HEK293 (cell line): ENCODE results near the gene HOXC11.
A peak's percentile ranks its signal among the peaks of the same experiment; 100 is the strongest.

Experiments used
- BCL11B ChIP-seq: fragments of 450-650 bp; formaldehyde crosslinking; IDR thresholded peaks from 2 replicates; pipeline ENCODE4 v1.5.1; 2016; ENCODE audit warnings: low read depth, missing biosample characterization, missing genetic modification characterization
- CTCF ChIP-seq: fragments of 450-650 bp; formaldehyde crosslinking; IDR thresholded peaks from 2 replicates; pipeline ENCODE4 v1.5.1; 2016; ENCODE audit warnings: missing biosample characterization, missing genetic modification characterization
- EGR2 ChIP-seq: fragments of 450-650 bp; formaldehyde crosslinking; IDR thresholded peaks from 2 replicates; pipeline ENCODE4 v1.5.1; 2016; ENCODE audit warnings: low read depth, missing biosample characterization, missing genetic modification characterization
- FEZF1 ChIP-seq: fragments of 450-650 bp; formaldehyde crosslinking; IDR thresholded peaks from 2 replicates; pipeline ENCODE4 v1.5.1; 2016; ENCODE audit warnings: missing biosample characterization, missing genetic modification characterization
- GFI1B ChIP-seq: fragments of 450-650 bp; formaldehyde crosslinking; IDR thresholded peaks from 2 replicates; pipeline ENCODE4 v1.5.1; 2016; ENCODE audit warnings: missing biosample characterization, missing genetic modification characterization
- GLIS1 ChIP-seq: fragments of 450-650 bp; formaldehyde crosslinking; IDR thresholded peaks from 2 replicates; pipeline ENCODE4 v1.5.1; 2016; ENCODE audit warnings: missing biosample characterization, missing genetic modification characterization
- GLIS2 ChIP-seq: fragments of 450-650 bp; formaldehyde crosslinking; IDR thresholded peaks from 2 replicates; pipeline ENCODE4 v1.5.1; 2016; ENCODE audit warnings: missing biosample characterization, missing genetic modification characterization
- KLF1 ChIP-seq: fragments of 450-650 bp; formaldehyde crosslinking; IDR thresholded peaks from 2 replicates; pipeline ENCODE4 v1.5.1; 2016; ENCODE audit warnings: missing biosample characterization, missing genetic modification characterization
- PATZ1 ChIP-seq: fragments of 450-650 bp; formaldehyde crosslinking; IDR thresholded peaks from 2 replicates; pipeline ENCODE4 v1.5.1; 2016; ENCODE audit warnings: missing biosample characterization, missing genetic modification characterization
- PRDM10 ChIP-seq: fragments of 450-650 bp; formaldehyde crosslinking; IDR thresholded peaks from 2 replicates; pipeline ENCODE4 v1.5.1; 2016; ENCODE audit warnings: missing biosample characterization, missing genetic modification characterization
- SP3 ChIP-seq: fragments of 450-650 bp; formaldehyde crosslinking; IDR thresholded peaks from 2 replicates; pipeline ENCODE4 v1.5.1; 2016; ENCODE audit warnings: missing biosample characterization, missing genetic modification characterization
- ZBTB11 ChIP-seq: fragments of 450-650 bp; formaldehyde crosslinking; conservative IDR thresholded peaks from 2 replicates; pipeline ENCODE4 v1.5.1; 2016; ENCODE audit warnings: low read depth, missing biosample characterization, missing genetic modification characterization
- ZBTB44 ChIP-seq: fragments of 450-650 bp; IDR thresholded peaks from 2 replicates; pipeline ENCODE4 v1.5.1; 2018; ENCODE audit warnings: missing biosample characterization, mild to moderate bottlenecking, missing genetic modification characterization
- ZFP41 ChIP-seq: fragments of 450-650 bp; formaldehyde crosslinking; IDR thresholded peaks from 2 replicates; pipeline ENCODE4 v1.5.1; 2016; ENCODE audit warnings: missing biosample characterization, missing genetic modification characterization, borderline replicate concordance
- ZNF140 ChIP-seq: fragments of 450-650 bp; formaldehyde crosslinking; IDR thresholded peaks from 2 replicates; pipeline ENCODE4 v1.5.1; 2016; ENCODE audit warnings: missing biosample characterization, missing genetic modification characterization
- ZNF19 ChIP-seq: fragments of 450-650 bp; formaldehyde crosslinking; IDR thresholded peaks from 2 replicates; pipeline ENCODE4; 2016; ENCODE audit warnings: missing biosample characterization, missing genetic modification characterization, low read depth
- ZNF335 ChIP-seq: fragments of 450-650 bp; formaldehyde crosslinking; conservative IDR thresholded peaks from 2 replicates; pipeline ENCODE4 v1.5.1; 2016; ENCODE audit warnings: missing biosample characterization, missing genetic modification characterization
- ZNF394 ChIP-seq: fragments of 450-650 bp; formaldehyde crosslinking; IDR thresholded peaks from 2 replicates; pipeline ENCODE4 v1.5.1; 2016; ENCODE audit warnings: missing biosample characterization, missing genetic modification characterization, mild to moderate bottlenecking, moderate library complexity, borderline replicate concordance
- ZNF423 ChIP-seq: fragments of 450-650 bp; formaldehyde crosslinking; IDR thresholded peaks from 2 replicates; pipeline ENCODE4 v1.5.1; 2016; ENCODE audit warnings: missing biosample characterization, missing genetic modification characterization
- ZNF560 ChIP-seq: fragments of 450-650 bp; formaldehyde crosslinking; IDR thresholded peaks from 2 replicates; pipeline ENCODE4 v1.5.1; 2017; ENCODE audit warnings: missing biosample characterization, missing genetic modification characterization, borderline replicate concordance
- ZNF624 ChIP-seq: fragments of 450-650 bp; formaldehyde crosslinking; IDR thresholded peaks from 2 replicates; pipeline ENCODE4 v1.5.1; 2017; ENCODE audit warnings: missing biosample characterization, missing genetic modification characterization
- ZNF76 ChIP-seq: fragments of 450-650 bp; formaldehyde crosslinking; IDR thresholded peaks from 2 replicates; pipeline ENCODE4; 2016; ENCODE audit warnings: low read depth, missing biosample characterization, missing genetic modification characterization, borderline replicate concordance
- ZNF776 ChIP-seq: fragments of 450-650 bp; formaldehyde crosslinking; IDR thresholded peaks from 2 replicates; pipeline ENCODE4 v1.5.0; 2017; ENCODE audit warnings: missing biosample characterization, missing genetic modification characterization, borderline replicate concordance
- TF ChIP-seq, protein P1 (sequence below): fragments of 450-650 bp; formaldehyde crosslinking; IDR thresholded peaks from 2 replicates; pipeline ENCODE4 v1.5.1; 2017; ENCODE audit warnings: missing biosample characterization, missing genetic modification characterization

Gene HOXC11

GRCh38 chr12:54005853-54006558, 33.1 kb downstream of the HOXC11 start (continued):
- peak; percentile 14; the same call in 1 of the 2 replicates for TF ChIP-seq ZBTB11 (tag by site-specific recombination)
- peak; percentile 41 for TF ChIP-seq PATZ1
- TF ChIP-seq ZNF624 (tag by site-specific recombination), result no peak
- TF ChIP-seq GFI1B (tag by site-specific recombination), result no peak
- peak; percentile 49; the same call in 1 of the 2 replicates for TF ChIP-seq PRDM10 (tag by site-specific recombination)
- 0 out of 2 replicates have a peak, but pooled peaks have one; percentile 33 for TF ChIP-seq ZNF423 (tag by site-specific recombination)
- peak; percentile 88 for TF ChIP-seq CTCF (tag by site-specific recombination)
- no peak for TF ChIP-seq ZFP41 (tag by site-specific recombination)
- 0 out of 2 replicates have a peak, but pooled peaks have one; percentile 18 for TF ChIP-seq KLF1 (tag by site-specific recombination)
- TF ChIP-seq GLIS2 (tag by site-specific recombination), result peak; percentile 35; the same call in 1 of the 2 replicates
- TF ChIP-seq ZNF335 (tag by site-specific recombination), result peak; percentile 76
- TF ChIP-seq ZNF560, result no peak
- peak; percentile 36; the same call in 1 of the 2 replicates for TF ChIP-seq ZNF394 (tag by site-specific recombination)
- 0 out of 2 replicates have a peak, but pooled peaks have one; percentile 16 for TF ChIP-seq ZNF76 (tag by site-specific recombination)
- TF ChIP-seq BCL11B (tag by site-specific recombination), result peak; percentile 91; the same call in 1 of the 2 replicates
- TF ChIP-seq FEZF1 (tag by site-specific recombination), result peak; percentile 59
- peak; percentile 14; the same call in 1 of the 2 replicates for TF ChIP-seq SP3 (tag by site-specific recombination)
- TF ChIP-seq EGR2 (tag by site-specific recombination), result no peak
- TF ChIP-seq, protein P1, sequence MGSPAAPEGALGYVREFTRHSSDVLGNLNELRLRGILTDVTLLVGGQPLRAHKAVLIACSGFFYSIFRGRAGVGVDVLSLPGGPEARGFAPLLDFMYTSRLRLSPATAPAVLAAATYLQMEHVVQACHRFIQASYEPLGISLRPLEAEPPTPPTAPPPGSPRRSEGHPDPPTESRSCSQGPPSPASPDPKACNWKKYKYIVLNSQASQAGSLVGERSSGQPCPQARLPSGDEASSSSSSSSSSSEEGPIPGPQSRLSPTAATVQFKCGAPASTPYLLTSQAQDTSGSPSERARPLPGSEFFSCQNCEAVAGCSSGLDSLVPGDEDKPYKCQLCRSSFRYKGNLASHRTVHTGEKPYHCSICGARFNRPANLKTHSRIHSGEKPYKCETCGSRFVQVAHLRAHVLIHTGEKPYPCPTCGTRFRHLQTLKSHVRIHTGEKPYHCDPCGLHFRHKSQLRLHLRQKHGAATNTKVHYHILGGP, result no peak
- TF ChIP-seq ZNF140 (tag by site-specific recombination), result no peak
- TF ChIP-seq ZBTB44 (tag by site-specific recombination), result peak; percentile 59
- peak; percentile 37; the same call in 1 of the 2 replicates for TF ChIP-seq GLIS1 (tag by site-specific recombination)
- TF ChIP-seq ZNF776 (tag by site-specific recombination), result no peak
- TF ChIP-seq ZNF19, result no peak
